Endodermal cell (in vitro differentiated cells): ENCODE results near the gene VPS52. TPM values are rescaled to one million over a fixed set of nuclear protein-coding genes. Genes with fewer than 3 reads are reported as not detected.

Experiments used
- DNase-seq: peaks from one replicate; pipeline ENCODE4 v3.0.0-alpha.2; 2017
- H3K27ac ChIP-seq: 2 replicates; pipeline ENCODE4 v1.5.1; 2013; ENCODE audit warnings: mild to moderate bottlenecking, low read depth, low read length, moderate library complexity
- H3K27me3 ChIP-seq: 2 replicates; pipeline ENCODE4 v1.6.1; 2013; ENCODE audit warnings: mild to moderate bottlenecking, low read length, moderate library complexity; ENCODE audit not compliant: insufficient read depth, control insufficient read depth, poor library complexity, severe bottlenecking
- H3K36me3 ChIP-seq: 2 replicates; pipeline ENCODE4 v1.7.0; 2013; ENCODE audit warnings: mild to moderate bottlenecking, low read length, moderate library complexity; ENCODE audit not compliant: control insufficient read depth, insufficient read depth
- H3K4me1 ChIP-seq: one replicate; pipeline ENCODE4 v1.7.0; 2013; ENCODE audit warnings: low read length; ENCODE audit not compliant: control insufficient read depth, insufficient read depth
- H3K4me3 ChIP-seq: 2 replicates; pipeline ENCODE4 v1.5.1; 2013; ENCODE audit warnings: mild to moderate bottlenecking, low read length, moderate library complexity
- H3K9ac ChIP-seq: 2 replicates; pipeline ENCODE4 v1.6.1; 2013; ENCODE audit warnings: mild to moderate bottlenecking, low read length, moderate library complexity; ENCODE audit not compliant: poor library complexity, severe bottlenecking; ENCODE audit errors: extremely low read depth
- H3K9me3 ChIP-seq: 2 replicates; pipeline ENCODE4 v1.6.1; 2013; ENCODE audit warnings: mild to moderate bottlenecking, low read length, moderate library complexity; ENCODE audit not compliant: control insufficient read depth
- H3K27ac Mint-ChIP-seq: 2 replicates; pipeline ENCODE4 v1.8.0; 2020; ENCODE audit warnings: mixed read lengths
- H3K27me3 Mint-ChIP-seq: 2 replicates; pipeline ENCODE4 v1.8.0; 2021; ENCODE audit warnings: mild to moderate bottlenecking, mixed read lengths; ENCODE audit not compliant: insufficient read depth
- H3K36me3 Mint-ChIP-seq: 2 replicates; pipeline ENCODE4 v1.8.0; 2020; ENCODE audit warnings: low read depth, mixed read lengths
- H3K4me1 Mint-ChIP-seq: 2 replicates; pipeline ENCODE4 v1.8.0; 2020; ENCODE audit warnings: mixed read lengths
- H3K4me3 Mint-ChIP-seq: 2 replicates; pipeline ENCODE4 v1.8.0; 2020; ENCODE audit warnings: mild to moderate bottlenecking, moderate library complexity, mixed read lengths
- H3K9me3 Mint-ChIP-seq: 2 replicates; pipeline ENCODE4 v1.8.0; 2020; ENCODE audit warnings: mild to moderate bottlenecking, mixed read lengths
- WGBS, 2 experiments: methylation state at CpG; one replicate each; pipeline versions ENCODE4 v1.1.5 to v1.1.7; 2013; ENCODE audit warnings: missing lambda C conversion rate in 2 of 2, mixed read lengths in 1 of 2; ENCODE audit not compliant: insufficient coverage in 1 of 2, insufficient read length in 1 of 2; 5-methylcytosine and 5-hydroxymethylcytosine counted together
- total RNA-seq, 2 donors: library from RNA; stranded (reverse); fragmentation: NEBNext Ultra II Directional in 1 of 2; extraction: Animal tissue kit (Norgen Biotek cat#: 25700) in 1 of 2; gene quantifications; 2 replicates in 1 of 2; 3 replicates in 1 of 2; pipeline ENCODE4 v1.2.1, GENCODE V29; 2021
- TF ChIP-seq, protein P1 (sequence below): fragments of 200-600 bp; sonication (generic); conservative IDR thresholded peaks from 2 replicates; pipeline ENCODE4 v1.5.0; 2021; ENCODE audit warnings: antibody characterized with exemption, mild to moderate bottlenecking

VPS52 gene
- total RNA-seq, 2 donors from 2014 or later = 51.4 to 63.9 TPM

DNA sequence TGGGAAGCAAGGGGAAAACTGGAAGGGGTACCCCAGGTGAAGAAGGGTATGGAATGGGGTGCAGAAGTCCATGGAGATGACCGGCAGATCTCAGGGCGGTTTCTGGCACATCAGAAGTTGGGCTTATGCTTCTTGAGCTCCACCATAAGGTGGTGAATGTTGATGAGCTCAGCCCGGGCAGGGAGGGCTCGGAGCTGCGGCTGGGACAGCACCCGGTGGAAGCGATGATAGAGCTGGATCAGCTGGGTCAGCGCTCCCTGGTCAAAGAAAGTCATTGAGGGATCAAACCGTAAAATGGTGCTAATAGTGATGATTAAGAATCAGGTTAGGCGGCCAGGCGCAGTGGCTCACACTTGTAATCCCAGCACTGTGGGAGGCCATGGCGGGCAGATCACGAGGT is 20.9 kb downstream of the VPS52 start:
- TF ChIP-seq, protein P1, sequence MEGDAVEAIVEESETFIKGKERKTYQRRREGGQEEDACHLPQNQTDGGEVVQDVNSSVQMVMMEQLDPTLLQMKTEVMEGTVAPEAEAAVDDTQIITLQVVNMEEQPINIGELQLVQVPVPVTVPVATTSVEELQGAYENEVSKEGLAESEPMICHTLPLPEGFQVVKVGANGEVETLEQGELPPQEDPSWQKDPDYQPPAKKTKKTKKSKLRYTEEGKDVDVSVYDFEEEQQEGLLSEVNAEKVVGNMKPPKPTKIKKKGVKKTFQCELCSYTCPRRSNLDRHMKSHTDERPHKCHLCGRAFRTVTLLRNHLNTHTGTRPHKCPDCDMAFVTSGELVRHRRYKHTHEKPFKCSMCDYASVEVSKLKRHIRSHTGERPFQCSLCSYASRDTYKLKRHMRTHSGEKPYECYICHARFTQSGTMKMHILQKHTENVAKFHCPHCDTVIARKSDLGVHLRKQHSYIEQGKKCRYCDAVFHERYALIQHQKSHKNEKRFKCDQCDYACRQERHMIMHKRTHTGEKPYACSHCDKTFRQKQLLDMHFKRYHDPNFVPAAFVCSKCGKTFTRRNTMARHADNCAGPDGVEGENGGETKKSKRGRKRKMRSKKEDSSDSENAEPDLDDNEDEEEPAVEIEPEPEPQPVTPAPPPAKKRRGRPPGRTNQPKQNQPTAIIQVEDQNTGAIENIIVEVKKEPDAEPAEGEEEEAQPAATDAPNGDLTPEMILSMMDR = no peak
- Mint-ChIP-seq H3K4me1 (peaks cover 14% of the 10 kb centered on the region), H3K36me3 (peaks cover 20% of the 10 kb centered on the region), H3K27ac (no peak overlapping the region), H3K9me3 (no peaks in the 10 kb centered on the region), H3K27me3 (peaks cover 23% of the 10 kb centered on the region), H3K4me3 (no peak overlapping the region)
- H3K36me3 ChIP-seq = peaks cover 18% of the 10 kb centered on the region
- no peak overlapping the region for H3K9ac ChIP-seq
- peaks cover 5% of the 10 kb centered on the region for H3K4me1 ChIP-seq
- DNase-seq = no peak
- H3K4me3 ChIP-seq = no peak overlapping the region
- H3K27ac ChIP-seq = no peak overlapping the region
- no peaks in the 10 kb centered on the region for H3K9me3 ChIP-seq
- H3K27me3 ChIP-seq = peaks cover 25% of the 10 kb centered on the region
- WGBS, 2 experiments = 96 to 98% methylated on average over 9 to 13 of the region's 13 CpGs

DNA sequence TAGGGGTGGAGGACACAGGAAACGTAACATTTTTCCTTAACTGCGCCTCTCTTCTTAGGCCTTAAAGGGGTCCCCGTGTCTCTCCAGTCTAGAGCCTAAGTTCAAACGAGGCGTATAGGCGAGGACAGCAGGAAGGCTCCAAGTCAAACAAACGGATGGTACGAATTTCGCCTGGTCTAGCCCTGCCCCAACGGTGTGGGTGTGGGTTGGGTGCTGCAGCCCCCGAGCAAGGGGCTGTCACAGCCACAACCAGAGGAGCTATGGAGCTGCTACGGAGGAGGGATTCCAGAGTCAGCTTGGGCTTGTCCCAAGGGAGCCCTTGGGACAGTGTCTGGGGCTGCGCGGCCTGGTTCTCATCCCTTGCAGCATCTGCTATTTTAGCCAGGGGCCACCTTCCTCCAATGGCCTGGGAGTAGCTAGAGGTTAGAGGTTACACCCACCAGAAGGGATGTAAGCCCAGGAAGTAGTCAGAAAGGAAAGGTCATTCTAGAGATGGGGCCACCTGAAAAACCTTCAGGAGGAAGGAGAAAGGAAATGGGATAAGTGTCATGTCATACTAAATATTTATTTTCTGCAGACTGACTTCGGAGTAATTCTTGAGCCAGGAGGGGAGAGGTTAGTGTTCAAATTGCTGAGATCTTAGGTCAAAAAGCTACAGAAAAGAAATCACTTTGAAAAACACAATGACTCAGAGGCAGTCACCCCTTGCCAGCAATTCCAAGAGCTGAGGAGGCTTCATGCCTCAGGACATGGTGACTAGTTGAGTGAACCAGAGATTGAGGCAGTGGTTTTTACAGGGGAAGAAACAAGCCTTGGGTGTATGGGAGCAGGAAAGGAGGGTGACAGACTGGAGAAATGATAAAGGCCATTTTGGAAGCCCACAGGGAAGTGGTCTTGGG is 21.7 kb downstream of the VPS52 start:
- Histone ChIP-seq H3K27ac (peak overlapping the region; percentile 71), H3K27me3 (peaks cover 30% of the 10 kb centered on the region), H3K4me3 (peak overlapping the region; percentile 89), H3K36me3 (peaks cover 18% of the 10 kb centered on the region), H3K4me1 (peaks cover 5% of the 10 kb centered on the region), H3K9me3 (no peaks in the 10 kb centered on the region), H3K9ac (peak overlapping the region; percentile 57)
- Mint-ChIP-seq H3K4me1 (peaks cover 14% of the 10 kb centered on the region), H3K4me3 (peak overlapping the region; percentile 66), H3K27me3 (peaks cover 24% of the 10 kb centered on the region), H3K9me3 (no peaks in the 10 kb centered on the region), H3K36me3 (peaks cover 19% of the 10 kb centered on the region), H3K27ac (no peak overlapping the region)
- TF ChIP-seq, protein P1 = no peak
- WGBS, 2 experiments = 37 to 44% methylated on average over 11 to 15 of the region's 15 CpGs
- DNase-seq = no peak

DNA sequence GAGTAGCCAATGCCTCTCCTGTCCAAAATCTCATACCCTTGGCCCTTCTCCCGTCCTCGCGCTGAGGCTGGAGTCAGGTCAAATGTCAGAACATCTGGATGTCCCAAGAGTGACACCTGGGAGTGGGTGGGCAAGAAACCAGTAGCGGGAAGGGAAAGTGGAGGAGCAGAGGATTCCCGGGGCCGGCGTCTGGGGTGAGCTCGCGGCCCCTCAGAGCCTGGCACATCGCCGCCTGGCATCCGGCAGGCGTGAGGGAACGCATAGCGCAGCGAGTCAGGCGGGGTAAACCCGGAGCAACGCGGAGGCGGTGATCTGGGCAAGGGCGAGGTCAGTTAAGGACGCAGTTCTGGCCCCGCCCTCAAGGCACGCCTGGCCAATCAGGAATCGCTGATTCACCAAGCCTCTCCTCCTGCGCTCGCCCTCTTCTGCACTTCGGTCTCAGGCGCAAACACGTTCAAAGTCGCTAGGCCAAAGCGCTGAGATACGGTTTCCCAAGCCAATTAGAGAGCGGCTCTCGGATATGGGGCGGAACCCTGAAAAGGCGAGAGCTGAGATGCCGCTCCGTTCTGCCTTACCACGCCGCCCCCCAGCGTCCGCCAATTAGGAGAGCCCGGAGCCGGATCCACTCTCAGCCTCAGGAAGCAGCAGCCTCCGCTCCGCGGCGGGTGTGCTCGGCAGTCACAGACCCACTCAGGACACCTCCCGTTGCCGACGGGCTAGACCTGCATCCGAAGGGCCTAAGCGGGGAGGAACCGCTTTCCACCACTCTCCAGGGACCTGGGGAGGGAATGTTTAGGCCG is 22.5 kb downstream of the VPS52 start:
- Histone ChIP-seq H3K9ac (peak overlapping the region; percentile 57), H3K27me3 (peaks cover 30% of the 10 kb centered on the region), H3K36me3 (peaks cover 18% of the 10 kb centered on the region), H3K27ac (peak overlapping the region; percentile 72), H3K9me3 (no peaks in the 10 kb centered on the region), H3K4me1 (peaks cover 5% of the 10 kb centered on the region), H3K4me3 (peak overlapping the region; percentile 89)
- DNase-seq = peak; percentile 99
- peaks cover 14% of the 10 kb centered on the region for H3K4me1 Mint-ChIP-seq
- TF ChIP-seq, protein P1 = no peak
- H3K36me3 Mint-ChIP-seq = peaks cover 19% of the 10 kb centered on the region
- peaks cover 24% of the 10 kb centered on the region for H3K27me3 Mint-ChIP-seq
- H3K4me3 Mint-ChIP-seq = peak overlapping the region; percentile 66
- 0% methylated on average over 21 to 58 of the region's 58 CpGs for WGBS, 2 experiments
- no peaks in the 10 kb centered on the region for H3K9me3 Mint-ChIP-seq
- H3K27ac Mint-ChIP-seq = peak overlapping the region; percentile 78
